HG03442 (cell line): Measurements from ENCODE around the gene GPR3.
A peak's percentile ranks its signal among the peaks of the same experiment; 100 is the strongest.
"Not testable (repeated sequence)": the region's sequence is repeated elsewhere in the genome, so short reads cannot be mapped to it uniquely, and the experiment has no call there.

Source experiments
- ATAC-seq: cut with Tn5 transposase; IDR thresholded peaks from one replicate; pipeline ENCODE4 v1.9.1; 2021; ENCODE audit warnings: mild to moderate bottlenecking, moderate library complexity; ENCODE audit not compliant: unreplicated experiment

The GPR3 gene

GRCh38 chr1:27418326-27419185, 26.1 kb downstream of the GPR3 start:
- ATAC-seq, result peak; percentile 73

GRCh38 chr1:27423709-27424108, 31.3 kb downstream of the GPR3 start:
- ATAC-seq, result no peak

- ATAC-seq, result no peak
These were observed 34.9 kb downstream of the GPR3 start for GRCh38 chr1:27427329-27427728.

DNA sequence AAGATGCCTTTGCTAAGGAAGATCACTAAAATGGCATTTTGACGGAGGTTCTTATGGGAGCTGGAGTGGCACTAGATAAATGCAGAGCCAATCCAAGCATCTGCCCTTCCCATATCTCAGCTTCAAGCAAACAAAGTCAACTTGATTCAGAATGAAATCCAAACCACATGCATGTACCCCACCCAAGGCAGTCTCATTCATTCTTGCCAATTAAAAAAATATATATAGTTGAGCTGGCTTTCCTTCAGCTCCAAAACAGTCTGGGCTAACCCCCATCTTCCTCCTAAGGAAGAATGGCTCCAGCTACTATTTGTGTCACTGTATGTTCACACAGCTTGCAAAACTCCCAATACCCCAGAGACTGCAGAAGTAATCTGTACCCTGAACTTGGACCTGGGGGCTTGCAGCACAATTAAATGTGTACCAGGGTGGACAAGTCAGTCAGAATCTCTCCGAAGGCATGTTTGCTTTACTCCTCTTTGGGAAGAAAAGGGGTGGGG, 35.4 kb downstream of the GPR3 start:
- ATAC-seq, result no peak

GRCh38 chr1:27428316-27429028, 36.0 kb downstream of the GPR3 start:
- ATAC-seq, result no peak

DNA sequence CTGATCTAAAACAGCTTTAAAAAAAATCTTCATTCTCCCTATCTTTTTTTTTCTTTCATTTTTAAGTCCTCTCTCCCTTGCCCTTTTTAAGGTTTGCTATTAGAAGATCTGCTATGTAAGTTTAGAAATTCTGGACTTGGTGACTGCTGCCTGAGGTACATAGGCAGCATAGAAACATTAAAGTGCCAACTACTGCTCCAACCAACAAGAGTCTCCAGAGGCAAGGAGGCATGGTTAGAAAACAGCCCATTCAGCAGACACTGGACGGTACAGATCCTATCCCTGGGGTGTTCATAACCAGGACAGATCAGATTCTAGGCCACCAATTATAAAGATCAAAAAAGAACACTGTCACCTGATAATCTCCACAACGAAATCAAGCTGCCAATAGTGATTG, 36.6 kb downstream of the GPR3 start:
- no peak for ATAC-seq

DNA sequence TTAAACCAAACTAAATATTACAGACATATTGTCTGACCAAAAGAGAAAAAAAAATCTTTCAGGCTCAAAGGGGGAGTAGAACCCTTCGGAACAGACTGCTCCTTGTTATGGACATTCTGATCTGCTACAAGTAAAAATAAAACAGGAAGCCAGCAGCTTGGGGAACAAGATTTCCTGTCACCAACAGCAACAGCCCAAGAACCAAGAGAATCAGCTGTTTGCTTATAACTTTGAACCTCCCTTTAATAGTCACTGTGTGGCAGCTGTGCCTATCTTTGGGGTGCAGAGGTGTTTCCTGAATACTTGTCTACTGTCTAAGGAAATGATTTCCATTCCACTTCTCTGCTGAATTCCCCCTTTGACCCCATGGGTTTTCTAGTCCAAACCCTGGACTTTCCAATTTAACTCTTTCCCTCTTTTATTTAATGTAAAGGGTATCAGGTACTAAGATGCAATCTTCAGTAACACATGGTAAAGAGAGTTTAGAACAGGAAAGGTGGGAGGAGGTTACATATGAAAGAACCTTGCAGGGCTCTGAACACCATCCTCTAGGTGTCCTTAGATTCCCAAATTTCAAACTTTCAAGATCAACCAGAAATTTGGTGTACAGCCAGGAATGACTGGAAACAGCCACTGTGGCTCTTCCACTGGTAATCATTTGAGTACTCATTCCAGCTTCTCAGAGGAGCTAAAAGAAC, 38.6 kb downstream of the GPR3 start:
- no peak for ATAC-seq

GRCh38 chr1:27431601-27431940, 39.1 kb downstream of the GPR3 start:
- ATAC-seq, result no peak

GRCh38 chr1:27432725-27433124, 40.3 kb downstream of the GPR3 start:
- not testable (repeated sequence) for ATAC-seq

DNA sequence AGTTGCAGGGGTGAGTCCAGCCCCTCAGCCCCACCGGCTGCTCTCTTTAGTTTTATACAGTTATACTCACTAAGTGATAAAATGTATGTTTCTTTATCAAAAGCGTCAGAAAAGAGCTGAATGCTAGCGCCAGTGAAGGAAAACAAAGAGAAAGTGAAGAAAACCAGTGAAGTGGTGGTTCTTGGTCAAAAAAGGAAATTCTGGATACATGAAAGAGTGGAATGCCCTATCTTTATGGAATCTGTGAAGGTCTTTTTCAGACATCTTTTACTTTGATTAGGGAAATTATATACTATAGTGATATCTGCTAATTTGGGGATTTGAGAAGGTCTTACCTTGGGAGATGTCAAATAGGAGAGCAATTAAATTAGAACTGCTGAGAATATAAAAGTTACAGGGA, 41.3 kb downstream of the GPR3 start:
- no peak for ATAC-seq

DNA sequence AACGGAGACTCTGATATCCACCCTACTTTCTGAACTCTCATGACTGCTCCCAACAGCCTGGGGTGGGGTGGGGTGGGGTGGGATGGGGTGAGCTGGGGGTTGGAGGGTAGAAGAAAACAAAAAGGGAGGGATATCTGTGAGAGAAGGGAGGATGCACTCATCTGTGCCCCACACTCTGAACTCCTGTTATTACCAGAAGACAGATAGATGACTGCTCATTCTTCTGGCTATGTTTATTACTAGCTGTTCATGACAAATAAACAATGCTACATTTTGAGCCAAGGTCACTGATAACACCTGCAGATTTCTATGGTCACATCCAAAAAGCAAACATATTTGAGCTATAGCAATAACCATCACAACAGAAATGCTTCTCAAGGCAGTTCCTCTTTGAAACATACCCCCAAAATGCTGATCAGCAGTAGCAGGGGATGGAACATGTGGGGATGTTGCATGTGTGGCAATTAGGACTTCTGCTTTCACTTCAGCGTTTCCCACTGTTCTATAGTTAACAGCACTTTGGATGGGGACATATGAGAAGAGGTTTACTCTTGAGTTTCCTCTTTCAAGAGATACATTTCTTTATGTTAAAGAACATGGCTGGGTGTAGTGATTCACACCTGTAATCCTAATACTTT, 43.3 kb downstream of the GPR3 start:
- no peak for ATAC-seq

- no peak for ATAC-seq
These were observed 44.1 kb downstream of the GPR3 start for GRCh38 chr1:27436204-27437159.

DNA sequence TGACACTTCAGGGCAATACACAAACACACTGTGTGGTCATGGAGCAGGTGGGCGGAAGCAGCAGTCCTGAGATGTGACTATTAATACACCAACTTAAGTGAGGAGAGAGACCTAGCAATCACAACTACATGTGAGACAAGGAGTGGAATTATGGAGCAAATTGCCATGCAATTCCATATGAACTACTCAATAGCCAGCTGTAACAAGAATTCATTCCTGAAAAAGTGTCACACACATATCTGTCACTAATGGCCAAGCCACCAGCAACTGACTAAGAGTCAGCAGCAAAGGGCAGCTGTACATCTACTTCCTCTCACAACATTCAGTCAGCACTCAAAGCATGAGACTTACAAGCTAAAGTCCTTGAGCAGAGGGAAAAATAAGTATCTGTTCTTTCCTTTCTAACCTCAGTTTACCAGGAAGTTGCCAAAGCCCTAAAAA, 46.2 kb downstream of the GPR3 start:
- ATAC-seq, result no peak

GRCh38 chr1:27439150-27439549, 46.7 kb downstream of the GPR3 start:
- ATAC-seq, result no peak

DNA sequence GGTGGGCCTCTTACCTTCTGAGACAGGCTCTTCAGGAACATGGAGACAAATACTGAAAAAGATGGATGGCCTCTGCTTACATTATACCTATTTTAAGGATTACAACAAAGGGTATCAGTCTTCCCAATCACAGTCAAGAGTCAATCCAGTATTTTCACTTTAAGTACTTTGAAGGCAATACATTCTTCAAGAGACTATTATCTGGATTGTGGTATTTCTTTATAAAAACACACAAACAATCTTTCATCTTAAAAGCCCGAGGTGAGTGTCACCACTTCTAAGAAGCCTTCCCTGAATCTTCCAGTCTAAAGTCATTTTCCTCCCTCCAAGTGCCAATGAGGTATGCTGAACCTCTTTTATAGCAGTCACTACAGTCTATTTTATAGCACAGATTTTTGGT, 52.2 kb downstream of the GPR3 start:
- ATAC-seq, result no peak
